SK-MEL-5 (cell line): ENCODE measurements around the gene MYBPC1. TPM values are rescaled to one million over a fixed set of nuclear protein-coding genes. Genes with fewer than 3 reads are reported as not detected.
A peak's percentile ranks its signal among the peaks of the same experiment; 100 is the strongest.
"Not testable (repeated sequence)": the region's sequence is repeated elsewhere in the genome, so short reads cannot be mapped to it uniquely, and the experiment has no call there.

Source experiments
- DNase-seq: peaks from one replicate; pipeline ENCODE4 v3.0.0-alpha.2; 2016; ENCODE audit warnings: low read depth, low spot score
- in situ Hi-C: cut with HindIII; loops from 2 replicates; pipeline ENCODE4 v1.10.0; 2016; ENCODE audit warnings: low sequenced_read_pairs, high pct_unique_total_duplicates, low pct_unique_long_range_greater_than_20kb
- total RNA-seq: library from RNA; depleted of rRNA; stranded (reverse); fragments of >200 nt; shearing (Covaris generic); gene quantifications from 2 replicates; pipeline ENCODE4 v1.2.3, GENCODE V29; 2014

The MYBPC1 gene
- total RNA-seq, 1 experiment from 2014 or later: not detected

- no peak for DNase-seq
- in situ Hi-C loops: no loop called here
These were observed 47.6 kb downstream of the MYBPC1 start for GRCh38 chr12:101642115-101643067.

- in situ Hi-C loops: no loop called here
- DNase-seq: no peak
These were observed 52.9 kb downstream of the MYBPC1 start for GRCh38 chr12:101647711-101648110.

- in situ Hi-C loops: no loop called here
- DNase-seq: no peak
These were observed 53.4 kb downstream of the MYBPC1 start for GRCh38 chr12:101648195-101648594.

- in situ Hi-C loops: no loop called here
- DNase-seq: no peak
These were observed 55.8 kb downstream of the MYBPC1 start for GRCh38 chr12:101650346-101651117.

GRCh38 chr12:101653030-101653429, 58.3 kb downstream of the MYBPC1 start:
- in situ Hi-C loops: no loop called here
- no peak for DNase-seq

GRCh38 chr12:101653503-101653902, 58.7 kb downstream of the MYBPC1 start:
- peak; percentile 92 for DNase-seq
- in situ Hi-C loops: no loop called here

GRCh38 chr12:101654442-101654841, 59.7 kb downstream of the MYBPC1 start:
- peak; percentile 19 for DNase-seq
- in situ Hi-C loops: no loop called here

GRCh38 chr12:101655393-101655792, 60.6 kb downstream of the MYBPC1 start:
- in situ Hi-C loops: no loop called here
- no peak for DNase-seq

- peak; percentile 16 for DNase-seq
- in situ Hi-C loops: not testable (repeated sequence)
These were observed 65.9 kb downstream of the MYBPC1 start for GRCh38 chr12:101660662-101661061.

GRCh38 chr12:101663298-101663697, 68.5 kb downstream of the MYBPC1 start:
- in situ Hi-C loops: no loop called here
- no peak for DNase-seq

GRCh38 chr12:101664992-101665391, 70.2 kb downstream of the MYBPC1 start:
- no peak for DNase-seq
- in situ Hi-C loops: no loop called here

- DNase-seq: no peak
- in situ Hi-C loops: no loop called here
These were observed 71.4 kb downstream of the MYBPC1 start for GRCh38 chr12:101666052-101666728.

- peak; percentile 61 for DNase-seq
- in situ Hi-C loops: no loop called here
These were observed 72.8 kb downstream of the MYBPC1 start for GRCh38 chr12:101667591-101667990.

GRCh38 chr12:101670007-101670671, 75.4 kb downstream of the MYBPC1 start:
- in situ Hi-C loops: no loop called here
- peak; percentile 84 for DNase-seq

- no peak for DNase-seq
- in situ Hi-C loops: no loop called here
These were observed 76.5 kb downstream of the MYBPC1 start for GRCh38 chr12:101671157-101671791.

GRCh38 chr12:101671833-101672232, 77.1 kb downstream of the MYBPC1 start:
- in situ Hi-C loops: no loop called here
- no peak for DNase-seq

GRCh38 chr12:101675555-101675954, 80.8 kb downstream of the MYBPC1 start:
- no peak for DNase-seq

More at GRCh38 chr12:101675555-101675954, 80.8 kb downstream of the MYBPC1 start:
- in situ Hi-C loops: no loop called here
